ENCODE results near the gene BECN2. TPM values are rescaled to one million over a fixed set of nuclear protein-coding genes. Genes with fewer than 3 reads are reported as not detected.
A peak's percentile ranks its signal among the peaks of the same experiment; 100 is the strongest.

BECN2 gene
- total and polyA plus RNA-seq, 2 of the 13 experiments (the other 11 are each of a cell fraction or from before 2014, with no cell fraction given): not detected

DNA sequence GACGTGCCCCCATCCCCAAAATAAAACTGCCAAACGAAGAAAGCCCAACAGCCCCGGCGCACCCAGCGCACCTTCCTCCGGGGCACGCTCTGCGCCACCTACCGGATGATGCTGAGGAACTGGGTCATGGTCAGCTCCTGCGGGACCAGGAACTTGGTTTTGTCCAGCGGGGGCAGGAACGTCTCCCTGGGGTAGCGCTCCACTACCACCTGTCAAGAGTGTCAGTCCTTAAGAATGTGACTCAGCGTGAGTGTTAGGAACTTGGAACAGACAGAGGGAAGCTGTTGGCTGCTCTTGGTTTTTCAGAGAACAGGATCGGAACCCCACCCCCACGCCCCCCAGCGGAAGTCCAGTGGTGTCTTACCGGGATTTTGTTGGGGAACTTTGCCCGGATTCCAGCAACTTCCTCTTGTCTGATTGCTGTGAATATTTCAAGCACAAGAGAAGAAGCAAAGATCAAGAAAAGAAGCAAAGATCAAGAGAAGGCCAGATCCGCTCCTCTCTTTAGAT is 40.9 kb downstream of the BECN2 start (continued):
- TF ChIP-seq KLF13 (CRISPR knock-in tag; IDR thresholded peaks at IDR 0.05): peak; percentile 98
- TF ChIP-seq XRCC5 (optimal IDR thresholded peaks at IDR 0.05; ENCODE audit: low read length): peak; percentile 76
- TF ChIP-seq ZNF331 (CRISPR knock-in tag; IDR thresholded peaks at IDR 0.05): no peak
- TF ChIP-seq, protein P1, sequence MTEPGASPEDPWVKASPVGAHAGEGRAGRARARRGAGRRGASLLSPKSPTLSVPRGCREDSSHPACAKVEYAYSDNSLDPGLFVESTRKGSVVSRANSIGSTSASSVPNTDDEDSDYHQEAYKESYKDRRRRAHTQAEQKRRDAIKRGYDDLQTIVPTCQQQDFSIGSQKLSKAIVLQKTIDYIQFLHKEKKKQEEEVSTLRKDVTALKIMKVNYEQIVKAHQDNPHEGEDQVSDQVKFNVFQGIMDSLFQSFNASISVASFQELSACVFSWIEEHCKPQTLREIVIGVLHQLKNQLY (CRISPR knock-in tag; IDR thresholded peaks at IDR 0.05): no peak
- TF ChIP-seq ZBTB8A (CRISPR knock-in tag; IDR thresholded peaks at IDR 0.05; ENCODE audit: borderline replicate concordance, low read depth): no peak
- TF ChIP-seq GATAD2A (CRISPR knock-in tag; IDR thresholded peaks at IDR 0.05): no peak
- TF ChIP-seq NR3C1 (CRISPR knock-in tag; IDR thresholded peaks at IDR 0.05): no peak
- TF ChIP-seq FOSL1 (CRISPR knock-in tag; IDR thresholded peaks at IDR 0.05; ENCODE audit: borderline replicate concordance): no peak
- TF ChIP-seq, protein P2, sequence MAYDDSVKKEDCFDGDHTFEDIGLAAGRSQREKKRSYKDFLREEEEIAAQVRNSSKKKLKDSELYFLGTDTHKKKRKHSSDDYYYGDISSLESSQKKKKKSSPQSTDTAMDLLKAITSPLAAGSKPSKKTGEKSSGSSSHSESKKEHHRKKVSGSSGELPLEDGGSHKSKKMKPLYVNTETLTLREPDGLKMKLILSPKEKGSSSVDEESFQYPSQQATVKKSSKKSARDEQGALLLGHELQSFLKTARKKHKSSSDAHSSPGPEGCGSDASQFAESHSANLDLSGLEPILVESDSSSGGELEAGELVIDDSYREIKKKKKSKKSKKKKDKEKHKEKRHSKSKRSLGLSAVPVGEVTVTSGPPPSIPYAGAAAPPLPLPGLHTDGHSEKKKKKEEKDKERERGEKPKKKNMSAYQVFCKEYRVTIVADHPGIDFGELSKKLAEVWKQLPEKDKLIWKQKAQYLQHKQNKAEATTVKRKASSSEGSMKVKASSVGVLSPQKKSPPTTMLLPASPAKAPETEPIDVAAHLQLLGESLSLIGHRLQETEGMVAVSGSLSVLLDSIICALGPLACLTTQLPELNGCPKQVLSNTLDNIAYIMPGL (CRISPR knock-in tag; IDR thresholded peaks at IDR 0.05; ENCODE audit: borderline replicate concordance in 1 of 2, low read depth in 1 of 2): peak in 1 of 2 experiments; percentile 42; a peak in 1 of 4 replicates
- no peak for TF ChIP-seq U2AF2 (IDR thresholded peaks at IDR 0.05; ENCODE audit: low read depth, low read length)
- no peak for TF ChIP-seq KLF11 (CRISPR knock-in tag; IDR thresholded peaks at IDR 0.05)
- TF ChIP-seq ZNF556 (CRISPR knock-in tag; IDR thresholded peaks at IDR 0.05; ENCODE audit: borderline replicate concordance): no peak
- TF ChIP-seq, protein P3, sequence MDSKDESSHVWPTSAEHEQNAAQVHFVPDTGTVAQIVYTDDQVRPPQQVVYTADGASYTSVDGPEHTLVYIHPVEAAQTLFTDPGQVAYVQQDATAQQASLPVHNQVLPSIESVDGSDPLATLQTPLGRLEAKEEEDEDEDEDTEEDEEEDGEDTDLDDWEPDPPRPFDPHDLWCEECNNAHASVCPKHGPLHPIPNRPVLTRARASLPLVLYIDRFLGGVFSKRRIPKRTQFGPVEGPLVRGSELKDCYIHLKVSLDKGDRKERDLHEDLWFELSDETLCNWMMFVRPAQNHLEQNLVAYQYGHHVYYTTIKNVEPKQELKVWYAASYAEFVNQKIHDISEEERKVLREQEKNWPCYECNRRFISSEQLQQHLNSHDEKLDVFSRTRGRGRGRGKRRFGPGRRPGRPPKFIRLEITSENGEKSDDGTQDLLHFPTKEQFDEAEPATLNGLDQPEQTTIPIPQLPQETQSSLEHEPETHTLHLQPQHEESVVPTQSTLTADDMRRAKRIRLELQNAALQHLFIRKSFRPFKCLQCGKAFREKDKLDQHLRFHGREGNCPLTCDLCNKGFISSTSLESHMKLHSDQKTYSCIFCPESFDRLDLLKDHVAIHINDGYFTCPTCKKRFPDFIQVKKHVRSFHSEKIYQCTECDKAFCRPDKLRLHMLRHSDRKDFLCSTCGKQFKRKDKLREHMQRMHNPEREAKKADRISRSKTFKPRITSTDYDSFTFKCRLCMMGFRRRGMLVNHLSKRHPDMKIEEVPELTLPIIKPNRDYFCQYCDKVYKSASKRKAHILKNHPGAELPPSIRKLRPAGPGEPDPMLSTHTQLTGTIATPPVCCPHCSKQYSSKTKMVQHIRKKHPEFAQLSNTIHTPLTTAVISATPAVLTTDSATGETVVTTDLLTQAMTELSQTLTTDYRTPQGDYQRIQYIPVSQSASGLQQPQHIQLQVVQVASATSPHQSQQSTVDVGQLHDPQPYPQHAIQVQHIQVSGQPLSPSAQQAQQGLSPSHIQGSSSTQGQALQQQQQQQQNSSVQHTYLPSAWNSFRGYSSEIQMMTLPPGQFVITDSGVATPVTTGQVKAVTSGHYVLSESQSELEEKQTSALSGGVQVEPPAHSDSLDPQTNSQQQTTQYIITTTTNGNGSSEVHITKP (CRISPR knock-in tag; IDR thresholded peaks at IDR 0.05; ENCODE audit: low read depth): no peak
- no peak for TF ChIP-seq GABPA (IDR thresholded peaks at IDR 0.05; ENCODE audit: low read depth, low read length)
- TF ChIP-seq GABPA (CRISPR knock-in tag; IDR thresholded peaks at IDR 0.05; ENCODE audit: low read depth): peak; percentile 34; the same call in 1 of the 2 replicates
- TF ChIP-seq ZSCAN30 (CRISPR knock-in tag; IDR thresholded peaks at IDR 0.05): no peak
- no peak for TF ChIP-seq ATM (IDR thresholded peaks at IDR 0.05; ENCODE audit: borderline replicate concordance)
- TF ChIP-seq HIVEP1 (CRISPR knock-in tag; IDR thresholded peaks at IDR 0.05): no peak
- TF ChIP-seq GPN1 (CRISPR knock-in tag; IDR thresholded peaks at IDR 0.05; ENCODE audit: borderline replicate concordance): no peak
- TF ChIP-seq SUZ12 (IDR thresholded peaks at IDR 0.05; ENCODE audit: low read depth, low read length): no peak
- TF ChIP-seq, protein P4, sequence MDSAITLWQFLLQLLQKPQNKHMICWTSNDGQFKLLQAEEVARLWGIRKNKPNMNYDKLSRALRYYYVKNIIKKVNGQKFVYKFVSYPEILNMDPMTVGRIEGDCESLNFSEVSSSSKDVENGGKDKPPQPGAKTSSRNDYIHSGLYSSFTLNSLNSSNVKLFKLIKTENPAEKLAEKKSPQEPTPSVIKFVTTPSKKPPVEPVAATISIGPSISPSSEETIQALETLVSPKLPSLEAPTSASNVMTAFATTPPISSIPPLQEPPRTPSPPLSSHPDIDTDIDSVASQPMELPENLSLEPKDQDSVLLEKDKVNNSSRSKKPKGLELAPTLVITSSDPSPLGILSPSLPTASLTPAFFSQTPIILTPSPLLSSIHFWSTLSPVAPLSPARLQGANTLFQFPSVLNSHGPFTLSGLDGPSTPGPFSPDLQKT (CRISPR knock-in tag; IDR thresholded peaks at IDR 0.05; ENCODE audit: borderline replicate concordance): no peak
- no peak for TF ChIP-seq ZNF136 (CRISPR knock-in tag; IDR thresholded peaks at IDR 0.05; ENCODE audit: low read depth)
- TF ChIP-seq FOXC1 (CRISPR knock-in tag; IDR thresholded peaks at IDR 0.05; ENCODE audit: borderline replicate concordance): no peak
- TF ChIP-seq ZC3H4 (CRISPR knock-in tag; IDR thresholded peaks at IDR 0.05; ENCODE audit: borderline replicate concordance): no peak
- TF ChIP-seq ZNF235 (CRISPR knock-in tag; IDR thresholded peaks at IDR 0.05; ENCODE audit: borderline replicate concordance): no peak
- 0 out of 2 replicates have a peak, but pooled peaks have one; percentile 31 for TF ChIP-seq ZMYM4 (CRISPR knock-in tag; IDR thresholded peaks at IDR 0.05)

Data from HepG2 (cell line).